GM19455 (cell line): Measurements from ENCODE around the gene TRDN.
"Not testable (repeated sequence)": the region's sequence is repeated elsewhere in the genome, so short reads cannot be mapped to it uniquely, and the experiment has no call there.

Experiments used
- ATAC-seq: cut with Tn5 transposase; IDR thresholded peaks from one replicate; pipeline ENCODE4 v1.9.1; 2021; ENCODE audit not compliant: unreplicated experiment

TRDN gene

GRCh38 chr6:123515715-123516114, 121.0 kb downstream of the TRDN start:
- ATAC-seq, result no peak

DNA sequence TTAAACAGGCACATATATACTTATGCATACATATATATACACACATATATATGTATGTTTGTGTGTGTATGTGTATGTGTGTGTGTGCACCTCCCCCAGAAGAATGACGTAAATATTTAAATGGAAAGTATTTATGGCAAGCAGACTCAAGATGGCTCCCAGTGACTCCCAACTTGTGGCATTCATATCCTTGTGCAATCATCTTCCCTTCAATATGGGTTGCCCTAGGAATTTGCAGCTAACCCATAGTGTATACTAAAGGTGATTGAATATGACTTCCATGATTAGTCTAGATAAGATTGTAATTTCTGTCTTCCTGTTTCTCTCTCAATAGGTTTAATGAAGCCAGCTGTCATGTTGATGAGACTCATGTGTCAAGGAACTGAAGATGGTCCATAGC, 127.6 kb downstream of the TRDN start:
- ATAC-seq, result no peak

GRCh38 chr6:123508290-123508689, 128.5 kb downstream of the TRDN start:
- ATAC-seq, result no peak

GRCh38 chr6:123507582-123507981, 129.2 kb downstream of the TRDN start:
- no peak for ATAC-seq

GRCh38 chr6:123503619-123504018, 133.1 kb downstream of the TRDN start:
- ATAC-seq, result no peak

GRCh38 chr6:123497025-123497424, 139.7 kb downstream of the TRDN start:
- ATAC-seq, result no peak

DNA sequence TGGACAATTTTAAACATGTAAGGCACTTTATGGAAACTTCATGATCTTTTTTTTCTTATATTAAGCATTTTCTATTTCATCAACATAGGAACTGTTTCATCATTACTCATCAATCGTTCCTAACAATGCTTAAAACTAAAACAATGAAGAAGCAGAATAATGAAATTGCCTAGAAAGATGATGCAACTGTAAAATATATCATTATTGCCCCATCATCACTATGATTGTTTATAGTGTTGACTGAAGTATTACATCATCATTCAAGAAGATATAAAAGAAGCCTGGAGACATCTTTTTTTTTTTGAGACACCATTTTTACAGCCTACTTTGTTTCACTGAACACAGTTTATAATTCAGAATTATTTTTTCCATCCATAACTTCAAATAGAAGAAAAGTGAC, 147.2 kb downstream of the TRDN start:
- no peak for ATAC-seq

GRCh38 chr6:123480986-123481385, 155.8 kb downstream of the TRDN start:
- no peak for ATAC-seq

GRCh38 chr6:123472025-123472702, 164.6 kb downstream of the TRDN start:
- not testable (repeated sequence) for ATAC-seq

DNA sequence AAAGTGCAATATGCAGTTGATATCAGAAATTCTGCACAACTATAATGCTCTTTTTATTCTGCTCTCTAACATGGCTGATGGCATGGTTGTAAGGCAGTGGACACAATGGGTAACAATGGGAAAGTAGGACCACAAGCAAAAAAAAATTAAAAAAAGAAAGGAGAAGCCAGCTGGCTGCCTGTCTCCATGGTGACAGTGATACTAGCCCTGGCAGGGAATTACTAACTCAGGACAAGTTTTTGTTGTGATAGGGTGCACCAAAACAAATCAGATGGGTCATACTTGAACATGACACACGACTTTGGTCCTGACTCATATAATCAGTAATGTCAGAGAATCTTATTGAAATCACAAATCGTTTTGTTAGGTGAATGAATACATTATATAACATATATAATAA, 169.4 kb downstream of the TRDN start:
- no peak for ATAC-seq

GRCh38 chr6:123462152-123462551, 174.6 kb downstream of the TRDN start:
- no peak for ATAC-seq

GRCh38 chr6:123458218-123458617, 178.5 kb downstream of the TRDN start:
- ATAC-seq, result no peak

DNA sequence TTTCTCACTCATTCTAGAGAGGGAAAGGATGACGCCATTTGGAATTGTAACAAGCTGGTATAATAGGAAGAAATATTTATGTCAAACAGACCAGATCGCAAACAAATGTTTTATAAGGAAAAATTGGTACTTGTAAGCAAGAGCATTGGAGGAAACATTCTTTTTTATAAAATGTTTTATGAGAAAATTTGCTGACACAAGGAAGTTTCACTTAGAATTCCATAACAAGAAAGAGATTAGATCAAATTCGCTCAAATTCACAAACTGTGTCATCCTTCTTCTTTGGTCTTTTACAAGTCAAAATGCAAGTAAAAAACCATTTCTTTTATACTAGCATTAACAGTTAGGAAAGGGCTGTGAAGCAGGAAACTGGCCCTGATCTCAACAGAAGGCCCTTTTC, 179.9 kb downstream of the TRDN start:
- no peak for ATAC-seq

- ATAC-seq, result no peak
Measured at GRCh38 chr6:123454448-123454847, 182.3 kb downstream of the TRDN start.

DNA sequence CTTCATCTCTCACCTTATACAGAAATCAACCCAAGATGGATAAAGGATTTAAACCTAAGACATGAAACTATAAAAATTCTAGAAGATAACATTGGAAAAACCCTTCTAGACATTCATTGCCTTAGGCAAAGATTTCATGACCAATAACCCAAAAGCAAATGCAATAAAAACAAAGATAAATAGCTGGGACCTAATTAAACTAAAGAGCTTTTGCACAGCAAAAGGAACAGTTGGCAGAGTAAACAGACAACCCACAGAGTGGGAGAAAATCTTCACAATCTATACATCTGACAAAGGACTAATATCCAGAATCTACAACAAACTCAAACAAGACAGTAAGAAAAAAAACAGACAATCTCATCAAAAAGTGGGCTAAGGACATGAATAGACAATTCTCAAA, 183.7 kb downstream of the TRDN start:
- not testable (repeated sequence) for ATAC-seq

- ATAC-seq, result no peak
Measured at GRCh38 chr6:123448306-123448884, 188.4 kb downstream of the TRDN start.

GRCh38 chr6:123447315-123447937, 189.3 kb downstream of the TRDN start:
- ATAC-seq, result no peak

DNA sequence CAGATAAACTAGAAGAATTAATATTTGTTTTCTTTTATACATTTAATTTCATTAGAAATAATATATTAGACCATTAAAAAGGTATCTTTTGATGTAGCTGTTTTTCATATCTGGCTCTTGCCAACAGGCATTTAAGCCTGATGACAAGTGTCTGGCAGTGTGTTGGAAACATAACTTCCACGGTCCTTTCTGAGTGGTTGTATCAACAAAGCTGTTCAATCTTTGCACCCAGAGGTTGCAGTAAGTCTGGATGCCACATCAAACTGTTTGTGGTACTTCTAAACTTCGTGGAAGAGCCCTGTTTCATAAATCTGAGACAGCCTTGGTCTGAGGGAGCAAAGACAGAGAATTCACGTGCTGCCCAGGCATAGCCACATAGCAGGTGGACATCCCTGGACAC, 197.4 kb downstream of the TRDN start:
- ATAC-seq, result no peak

DNA sequence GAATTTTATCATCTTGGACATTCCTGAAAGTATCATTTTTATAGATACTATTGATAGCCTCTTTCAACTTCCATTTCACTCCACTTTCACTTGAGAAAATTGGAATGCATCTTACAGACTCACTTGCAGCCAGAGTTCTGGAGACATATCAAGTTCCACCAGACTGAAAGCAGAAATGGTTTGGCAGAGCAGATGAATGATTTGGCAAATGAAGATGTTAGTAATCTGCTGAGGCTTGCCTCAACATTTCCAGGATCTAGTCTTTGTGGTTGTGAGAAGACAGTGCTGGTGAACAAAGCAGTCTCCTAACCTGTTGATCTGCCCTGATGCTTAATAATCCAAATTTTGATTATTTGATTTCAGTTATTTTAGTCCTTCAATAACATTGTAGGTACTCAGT, 202.6 kb downstream of the TRDN start:
- no peak for ATAC-seq

- no peak for ATAC-seq
Measured at GRCh38 chr6:123430970-123431369, 205.8 kb downstream of the TRDN start.

GRCh38 chr6:123427008-123427407, 209.7 kb downstream of the TRDN start:
- no peak for ATAC-seq

GRCh38 chr6:123423130-123423529, 213.6 kb downstream of the TRDN start:
- ATAC-seq, result no peak

- ATAC-seq, result no peak
Measured at GRCh38 chr6:123420512-123420911, 216.2 kb downstream of the TRDN start.
